ENCODE results near the gene GPR75. TPM values are rescaled to one million over a fixed set of nuclear protein-coding genes. Genes with fewer than 3 reads are reported as not detected.
A peak's percentile ranks its signal among the peaks of the same experiment; 100 is the strongest.

Gene GPR75
- total RNA-seq (2021; fragmentation: NEBNext Ultra II Directional; extraction: Animal tissue kit (Norgen Biotek cat#: 25700)) (3.5 and 4.1 TPM in 2 replicates), polyA plus RNA-seq (2011; rRNA removed) (3.5 and 4.3 TPM in 2 replicates), polyA minus RNA-seq (2011; rRNA and poly(A)+ RNA removed) (13.1 and 15.4 TPM in 2 replicates)
- polyA plus RNA-seq (2011; cell fraction: cytosol; rRNA removed), result 3.1 TPM
- polyA plus RNA-seq (2011; cell fraction: nucleus; rRNA removed), result 6.6 TPM
- 2.0 to 2.6 TPM (median 2.4 TPM) in 4 replicates for polyA plus RNA-seq (2012, experiment 1 of 2)
- 0.67 TPM for polyA plus RNA-seq (2012, experiment 2 of 2)
- 4.3 TPM for polyA plus RNA-seq (2013, experiment 1 of 2)
- 4.0 TPM for polyA plus RNA-seq (2013, experiment 2 of 2)
- 1.9 TPM for polyA minus RNA-seq (2011; cell fraction: cytosol; rRNA and poly(A)+ RNA removed)
- polyA minus RNA-seq (2011; cell fraction: nucleus; rRNA and poly(A)+ RNA removed), result 11.5 TPM
- long read RNA-seq, experiment 1, result 0 reads
- long read RNA-seq, experiment 2, result 0 reads

DNA sequence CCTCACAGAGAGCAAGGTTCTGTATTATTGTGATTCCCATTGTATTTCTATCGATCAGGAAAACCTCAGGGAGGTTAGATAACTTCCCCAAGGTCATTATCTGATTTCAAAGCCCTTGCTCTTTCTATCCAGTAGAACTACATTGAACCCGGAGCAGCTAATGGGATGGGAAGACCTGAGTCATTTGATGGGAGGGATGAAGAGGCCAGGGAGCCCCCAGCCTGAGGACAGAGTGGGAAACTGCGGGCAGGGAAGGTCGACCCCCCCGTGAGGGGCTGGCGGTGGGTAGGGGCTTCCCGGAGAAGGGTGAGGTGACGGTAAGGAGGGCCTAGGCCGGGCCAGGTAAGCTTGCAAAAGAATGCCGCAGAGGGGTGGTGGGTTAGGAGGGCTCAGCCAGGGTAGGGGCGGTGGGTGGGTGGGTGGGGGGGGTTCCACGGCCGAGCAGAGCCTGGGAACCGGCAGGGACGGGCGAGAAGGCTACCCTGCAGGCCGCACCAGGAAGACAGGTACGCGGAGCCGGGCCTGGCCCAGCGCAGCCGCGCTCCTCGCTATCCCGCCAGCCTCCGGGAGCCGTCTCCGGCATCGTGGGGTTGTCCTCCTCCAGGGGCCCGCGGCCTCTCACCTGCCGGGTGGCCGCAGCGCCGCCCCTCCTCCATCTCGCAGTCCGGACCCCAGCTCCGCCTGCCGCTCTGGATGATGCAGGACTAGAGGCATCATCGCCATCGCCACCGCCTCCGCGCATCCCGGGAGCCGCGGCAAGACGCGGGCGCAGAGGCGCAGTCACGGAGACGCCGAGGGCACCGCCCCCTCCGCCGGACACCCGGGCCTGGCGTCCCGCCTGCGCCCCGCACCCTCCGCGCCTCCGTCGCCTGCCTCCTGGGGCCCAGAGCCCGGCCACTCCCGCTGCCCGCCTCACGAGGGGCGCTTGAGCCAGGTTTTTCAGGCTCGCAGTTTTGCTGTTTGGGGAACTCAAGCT is at the start of gene GPR75:
Gene GPR75, minus strand, starts transcription at position 762 of the 976 bp plus-strand sequence. CDS start 5,211 bp downstream, outside the sequence.
- Histone ChIP-seq H2AK5ac (ENCODE audit: low read depth, low read length) (no peak within 1 kb of the TSS), H3K14ac (ENCODE audit: insufficient read length) (no peak within 1 kb of the TSS), H3K4ac (replicated peaks; ENCODE audit: insufficient read length, low read depth, low read length) (no peak within 1 kb of the TSS), H4K20me1 (replicated peaks in 1 of 2; ENCODE audit: control insufficient read depth in 1 of 2, insufficient read depth in 2 of 2, low read length in 2 of 2) (peaks cover 0 to 2% of the 10 kb centered on the region in 2 experiments), H2BK5ac (ENCODE audit: low read depth, low read length) (no peak within 1 kb of the TSS; the same call in 1 of the 2 replicates), H3K23me2 (ENCODE audit: low read depth, low read length) (peaks cover 9% of the 10 kb centered on the region; the same call in 1 of the 2 replicates), H3K4me3 (ENCODE audit: extremely low read depth in 1 of 4, insufficient read depth in 2 of 4, low read depth in 3 of 4, low read length in 4 of 4) (peak within 1 kb of the TSS; percentile 36 to 66 (median 42)), H2BK12ac (ENCODE audit: low read depth, low read length) (no peak within 1 kb of the TSS), H3K9ac (replicated peaks in 1 of 4; ENCODE audit: extremely low read depth in 1 of 4, low read depth in 3 of 4, low read length in 3 of 4) (peak within 1 kb of the TSS in 3 of 4 experiments; percentile 48 to 71 (median 52); a peak in 6 of 7 replicates), H3K4me2 (ENCODE audit: insufficient read depth in 1 of 2, low read depth in 2 of 2, low read length in 2 of 2) (peak within 1 kb of the TSS; percentile 67 to 81), H3K23ac (ENCODE audit: insufficient read length) (no peak within 1 kb of the TSS), H2BK20ac (ENCODE audit: low read length) (no peak within 1 kb of the TSS), H3K36me3 (ENCODE audit: control insufficient read depth in 2 of 4, insufficient read depth in 4 of 4, low read length in 3 of 4) (peaks cover 0 to 6% (median 0%) of the 10 kb centered on the region in 4 experiments; a peak in 1 of 8 replicates), H3K18ac (ENCODE audit: extremely low read depth, low read length) (no peak within 1 kb of the TSS; the same call in 1 of the 2 replicates), H3K27me3 (replicated peaks in 1 of 4; ENCODE audit: control insufficient read depth in 3 of 4, extremely low read depth in 1 of 4, insufficient read depth in 3 of 4, low read length in 3 of 4) (no peaks in the 10 kb centered on the region), H3K4me1 (replicated peaks in 1 of 4; ENCODE audit: control insufficient read depth in 3 of 4, insufficient read depth in 4 of 4, low read length in 3 of 4) (peaks cover 0 to 3% (median 0%) of the 10 kb centered on the region in 4 experiments; a peak in 2 of 7 replicates), H4K91ac (replicated peaks; ENCODE audit: insufficient read length, low read length) (no peak within 1 kb of the TSS), H2AFZ (ENCODE audit: low read length) (no peak within 1 kb of the TSS), H3K9me3 (ENCODE audit: insufficient read depth in 2 of 2, low read depth in 1 of 2, low read length in 1 of 2) (no peaks in the 10 kb centered on the region), H3K27ac (ENCODE audit: low read depth, low read length) (peak within 1 kb of the TSS; percentile 33; the same call in 1 of the 2 replicates), H4K8ac (ENCODE audit: extremely low read depth, insufficient read depth, low read length) (peak within 1 kb of the TSS; percentile 48; the same call in 1 of the 2 replicates), H3K56ac (replicated peaks; ENCODE audit: insufficient read length, low read depth, low read length) (no peak within 1 kb of the TSS), H2BK15ac (ENCODE audit: low read length) (no peak within 1 kb of the TSS), H3K79me1 (ENCODE audit: low read depth, low read length) (no peaks in the 10 kb centered on the region), H3K79me2 (ENCODE audit: control insufficient read depth in 1 of 2, insufficient read depth in 2 of 2, low read length in 2 of 2) (no peaks in the 10 kb centered on the region), H4K5ac (ENCODE audit: insufficient read length, low read depth, low read length) (no peak within 1 kb of the TSS), H2BK120ac (replicated peaks; ENCODE audit: low read depth, low read length) (no peak within 1 kb of the TSS)
- DNase-seq (ENCODE audit: low read depth in 1 of 2, low spot score in 2 of 2), result peak in 1 of 2 experiments; percentile 84
- POLR2A ChIA-PET (ENCODE audit: partially characterized antibody), result interaction anchor here (0.8 to 1.5 kb wide), 4 partner anchors 10 to 92 kb away, joined by 3 to 4 read pairs (median 3); partner anchors contain the start of gene CHAC2
- CTCF ChIA-PET (ENCODE audit: partially characterized antibody), result interaction anchor here (1.0 kb wide), 1 partner anchor 52 kb away, joined by 4 read pairs; no protein-coding TSS in a partner anchor
- WGBS, 2 experiments (ENCODE audit: extremely low coverage in 1 of 2, insufficient coverage in 1 of 2, insufficient read length in 1 of 2, insufficient replicate concordance in 2 of 2, low coverage in 1 of 2, low lambda C conversion rate in 2 of 2, missing lambda C conversion rate in 1 of 2), result 38% methylated on average over 49 of the region's 72 CpGs; no CpG with 5 or more reads in 1 of the 2 experiments
- FAIRE-seq, result no peak
- no peak for TF ChIP-seq BRCA1 (IDR thresholded peaks at IDR 0.05; ENCODE audit: low read depth, low read length)
- no peak for TF ChIP-seq CBX8 (IDR thresholded peaks at IDR 0.05; ENCODE audit: borderline replicate concordance, low read depth, low read length)
- TF ChIP-seq CHD2 (IDR thresholded peaks at IDR 0.05; ENCODE audit: low read length), result 0 out of 2 replicates have a peak, but pooled peaks have one; percentile 22
- TF ChIP-seq RFX5 (IDR thresholded peaks at IDR 0.05; ENCODE audit: borderline replicate concordance, low read depth, low read length), result no peak
- no peak for TF ChIP-seq SP1 (IDR thresholded peaks at IDR 0.05; ENCODE audit: low read depth, low read length)
- no peak; a peak in 1 of 4 replicates for TF ChIP-seq SIN3A (conservative IDR thresholded peaks at IDR 0.05 in 1 of 2, IDR thresholded peaks at IDR 0.05 in 1 of 2; ENCODE audit: low read depth in 1 of 2, low read length in 2 of 2)
- no peak for TF ChIP-seq TAF7 (optimal IDR thresholded peaks at IDR 0.05; ENCODE audit: borderline replicate concordance, low read depth, low read length)
- no peak for TF ChIP-seq RXRA (IDR thresholded peaks at IDR 0.05; ENCODE audit: insufficient read depth, low read depth, low read length)

Measured in H1 (cell line).